ENCODE measurements around the gene SRRM3. TPM values are rescaled to one million over a fixed set of nuclear protein-coding genes. Genes with fewer than 3 reads are reported as not detected.
"Not testable (repeated sequence)": the region's sequence is repeated elsewhere in the genome, so short reads cannot be mapped to it uniquely, and the experiment has no call there.

The SRRM3 gene
- total RNA-seq, 2 donors from 2014 or later = 1.6 to 4.3 TPM

- DNase-seq (ENCODE audit: low spot score) (no peak), ATAC-seq (ENCODE audit: insufficient number of reproducible peaks, low FRiP score, low read depth) (no peak)
- H3K4me1 ChIP-seq (ENCODE audit: control insufficient read depth in 1 of 2, low read depth in 2 of 2) = no peaks in the 10 kb centered on the region
- H3K27me3 ChIP-seq (replicated peaks; ENCODE audit: insufficient read depth) = peaks cover 5% of the 10 kb centered on the region
- TF ChIP-seq, protein P1, sequence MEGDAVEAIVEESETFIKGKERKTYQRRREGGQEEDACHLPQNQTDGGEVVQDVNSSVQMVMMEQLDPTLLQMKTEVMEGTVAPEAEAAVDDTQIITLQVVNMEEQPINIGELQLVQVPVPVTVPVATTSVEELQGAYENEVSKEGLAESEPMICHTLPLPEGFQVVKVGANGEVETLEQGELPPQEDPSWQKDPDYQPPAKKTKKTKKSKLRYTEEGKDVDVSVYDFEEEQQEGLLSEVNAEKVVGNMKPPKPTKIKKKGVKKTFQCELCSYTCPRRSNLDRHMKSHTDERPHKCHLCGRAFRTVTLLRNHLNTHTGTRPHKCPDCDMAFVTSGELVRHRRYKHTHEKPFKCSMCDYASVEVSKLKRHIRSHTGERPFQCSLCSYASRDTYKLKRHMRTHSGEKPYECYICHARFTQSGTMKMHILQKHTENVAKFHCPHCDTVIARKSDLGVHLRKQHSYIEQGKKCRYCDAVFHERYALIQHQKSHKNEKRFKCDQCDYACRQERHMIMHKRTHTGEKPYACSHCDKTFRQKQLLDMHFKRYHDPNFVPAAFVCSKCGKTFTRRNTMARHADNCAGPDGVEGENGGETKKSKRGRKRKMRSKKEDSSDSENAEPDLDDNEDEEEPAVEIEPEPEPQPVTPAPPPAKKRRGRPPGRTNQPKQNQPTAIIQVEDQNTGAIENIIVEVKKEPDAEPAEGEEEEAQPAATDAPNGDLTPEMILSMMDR (IDR thresholded peaks at IDR 0.05) = no peak
- no peak overlapping the region for H3K27ac ChIP-seq
- no peaks in the 10 kb centered on the region for H3K36me3 ChIP-seq
- no peaks in the 10 kb centered on the region for H3K9me3 ChIP-seq
- no peak overlapping the region for H3K4me3 ChIP-seq
These were observed 21.7 kb downstream of the SRRM3 start for GRCh38 chr7:76223286-76223972.

GRCh38 chr7:76224695-76225094 is 23.0 kb downstream of the SRRM3 start:
- Histone ChIP-seq H3K4me3 (no peak overlapping the region), H3K27me3 (replicated peaks; ENCODE audit: insufficient read depth) (peaks cover 5% of the 10 kb centered on the region), H3K4me1 (ENCODE audit: control insufficient read depth in 1 of 2, low read depth in 2 of 2) (no peaks in the 10 kb centered on the region), H3K27ac (no peak overlapping the region), H3K36me3 (no peaks in the 10 kb centered on the region), H3K9me3 (no peaks in the 10 kb centered on the region)
- TF ChIP-seq, protein P1 (IDR thresholded peaks at IDR 0.05) = no peak
- no peak for DNase-seq (ENCODE audit: low spot score)
- ATAC-seq (ENCODE audit: insufficient number of reproducible peaks, low FRiP score, low read depth) = no peak

GRCh38 chr7:76225379-76225778 is 23.7 kb downstream of the SRRM3 start:
- no peak for ATAC-seq (ENCODE audit: insufficient number of reproducible peaks, low FRiP score, low read depth)
- H3K4me3 ChIP-seq = no peak overlapping the region

DNA sequence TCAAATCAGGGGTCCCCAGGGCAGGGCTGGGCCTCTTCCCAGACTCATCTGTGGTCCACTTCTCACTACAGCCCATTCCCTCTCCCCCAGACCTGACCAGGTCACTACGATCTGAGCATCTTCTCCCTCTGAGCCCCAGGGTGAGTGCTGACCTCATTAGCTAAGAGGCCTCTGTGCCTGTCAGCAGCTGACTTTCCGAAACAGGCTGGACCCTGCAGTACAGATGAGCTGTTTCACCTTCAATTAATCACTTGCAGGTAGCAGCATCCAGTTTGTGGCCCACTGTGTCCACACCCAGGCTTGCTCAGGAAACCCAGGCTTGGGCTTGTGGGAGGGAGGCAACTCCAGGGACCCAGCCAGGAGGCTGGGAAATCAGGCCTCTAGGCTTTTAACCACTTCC is 24.3 kb downstream of the SRRM3 start:
- TF ChIP-seq, protein P1 (IDR thresholded peaks at IDR 0.05) = no peak
- H3K27me3 ChIP-seq (replicated peaks; ENCODE audit: insufficient read depth) = no peaks in the 10 kb centered on the region
- DNase-seq (ENCODE audit: low spot score) (no peak), ATAC-seq (ENCODE audit: insufficient number of reproducible peaks, low FRiP score, low read depth) (no peak)
- H3K4me1 ChIP-seq (ENCODE audit: control insufficient read depth in 1 of 2, low read depth in 2 of 2) = no peaks in the 10 kb centered on the region
- H3K27ac ChIP-seq = no peak overlapping the region
- H3K36me3 ChIP-seq = no peaks in the 10 kb centered on the region
- H3K9me3 ChIP-seq = no peaks in the 10 kb centered on the region
- no peak overlapping the region for H3K4me3 ChIP-seq

More at GRCh38 chr7:76225379-76225778, 23.7 kb downstream of the SRRM3 start:
- Histone ChIP-seq H3K9me3 (no peaks in the 10 kb centered on the region), H3K27me3 (replicated peaks; ENCODE audit: insufficient read depth) (peaks cover 5% of the 10 kb centered on the region), H3K27ac (no peak overlapping the region), H3K36me3 (no peaks in the 10 kb centered on the region), H3K4me1 (ENCODE audit: control insufficient read depth in 1 of 2, low read depth in 2 of 2) (no peaks in the 10 kb centered on the region)
- DNase-seq (ENCODE audit: low spot score) = no peak
- TF ChIP-seq, protein P1 (IDR thresholded peaks at IDR 0.05) = no peak

DNA sequence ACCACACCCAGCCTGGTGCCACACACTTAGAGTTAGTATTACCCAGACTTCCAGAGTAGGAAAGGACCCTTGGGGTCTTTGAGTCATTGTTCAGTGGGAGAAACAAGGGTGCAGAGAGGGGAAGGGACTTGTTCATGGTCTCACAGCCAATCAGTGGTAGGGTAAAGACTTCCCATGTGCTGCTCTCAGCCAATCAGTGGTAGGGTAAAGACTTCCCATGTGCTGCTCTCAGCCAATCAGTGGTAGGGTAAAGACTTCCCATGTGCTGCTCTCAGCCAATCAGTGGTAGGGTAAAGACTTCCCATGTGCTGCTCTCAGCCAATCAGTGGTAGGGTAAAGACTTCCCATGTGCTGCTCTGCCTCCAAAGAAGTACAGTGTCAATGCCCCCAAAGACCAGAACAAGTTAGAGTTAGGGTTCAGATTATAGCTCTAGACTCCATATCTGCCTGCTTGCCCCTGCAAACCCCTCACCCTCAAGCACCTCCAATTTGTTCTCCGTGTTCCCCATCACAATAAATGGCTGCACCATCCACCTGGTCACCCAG is 25.3 kb downstream of the SRRM3 start:
- not testable (repeated sequence) for H3K27ac ChIP-seq; H3K27me3 ChIP-seq (replicated peaks; ENCODE audit: insufficient read depth); DNase-seq (ENCODE audit: low spot score); H3K9me3 ChIP-seq; ATAC-seq (ENCODE audit: insufficient number of reproducible peaks, low FRiP score, low read depth); H3K36me3 ChIP-seq; H3K4me3 ChIP-seq; H3K4me1 ChIP-seq (ENCODE audit: control insufficient read depth in 1 of 2, low read depth in 2 of 2)

Measured in thoracic aorta (tissue), 2 donors.